Smooth muscle cell (in vitro differentiated cells): ENCODE results near the gene ATAD1. TPM values are rescaled to one million over a fixed set of nuclear protein-coding genes. Genes with fewer than 3 reads are reported as not detected.

Source experiments
- DNase-seq: peaks from one replicate; lab custom pipeline; 2025; ENCODE audit not compliant: unreplicated experiment; lab: John Stamatoyannopoulos, UW
- H2AFZ ChIP-seq: fragments of 200-600 bp; sonication (generic); 2 replicates; pipeline ENCODE4 v1.6.0; 2016; ENCODE audit warnings: antibody characterized with exemption, low read depth, mild to moderate bottlenecking
- H3F3A ChIP-seq: fragments of 200-600 bp; sonication (generic); 2 replicates; pipeline ENCODE4 v1.6.0; 2017; ENCODE audit warnings: antibody characterized with exemption, low read depth
- H3K27ac ChIP-seq: fragments of 200-600 bp; sonication (generic); 2 replicates; pipeline ENCODE4 v1.5.1; 2016; ENCODE audit warnings: low read depth, mild to moderate bottlenecking
- H3K27me3 ChIP-seq: fragments of 200-600 bp; sonication (generic); 2 replicates; pipeline ENCODE4 v1.6.1; 2016; ENCODE audit warnings: low read depth, mild to moderate bottlenecking
- H3K36me3 ChIP-seq: fragments of 200-600 bp; sonication (generic); 2 replicates; pipeline ENCODE4 v1.5.1; 2016; ENCODE audit warnings: low read depth
- H3K4me1 ChIP-seq: fragments of 200-600 bp; sonication (generic); 2 replicates; pipeline ENCODE4 v1.5.1; 2016; ENCODE audit warnings: low read depth
- H3K4me2 ChIP-seq: fragments of 200-600 bp; sonication (generic); 2 replicates; pipeline ENCODE4 v1.6.0; 2016; ENCODE audit warnings: mild to moderate bottlenecking
- H3K4me3 ChIP-seq: fragments of 200-600 bp; sonication (generic); 2 replicates; pipeline ENCODE4 v1.5.1; 2016; ENCODE audit warnings: mild to moderate bottlenecking
- H3K79me2 ChIP-seq: fragments of 200-600 bp; sonication (generic); 2 replicates; pipeline ENCODE4 v1.6.0; 2016; ENCODE audit warnings: low read depth, mild to moderate bottlenecking
- H3K9ac ChIP-seq: fragments of 200-600 bp; sonication (generic); 2 replicates; pipeline ENCODE4 v1.6.0; 2016; ENCODE audit warnings: low read depth
- H3K9me3 ChIP-seq: fragments of 200-600 bp; sonication (generic); replicated peaks from 2 replicates; pipeline ENCODE4 v1.5.1; 2016; ENCODE audit warnings: low read depth
- H4K20me1 ChIP-seq: fragments of 200-600 bp; sonication (generic); 2 replicates; pipeline ENCODE4 v1.6.0; 2016; ENCODE audit warnings: low read depth
- CTCF ChIP-seq: fragments of 200-600 bp; sonication (generic); IDR thresholded peaks from 2 replicates; pipeline ENCODE4 v1.5.1; 2017; ENCODE audit warnings: borderline replicate concordance, mild to moderate bottlenecking, antibody characterized with exemption; ENCODE audit not compliant: insufficient read depth, poor library complexity, severe bottlenecking
- WGBS: methylation state at CpG from one replicate; pipeline ENCODE4 v1.1.7; 2016; ENCODE audit warnings: low lambda C conversion rate; 5-methylcytosine and 5-hydroxymethylcytosine counted together
- polyA plus RNA-seq: library from polyadenylated mRNA; unstranded; fragments of >200 nt; fragmentation: Nextera tagmentation; extraction: Ambion mirVana; gene quantifications from 2 replicates; pipeline ENCODE4 v1.2.1, GENCODE V29; 2016
- total RNA-seq: library from RNA; depleted of rRNA; stranded (reverse); fragments of >200 nt; gene quantifications from 2 replicates; pipeline ENCODE4 v1.2.3, GENCODE V29; 2014

The ATAD1 gene
- total and polyA plus RNA-seq, 2 experiments from 2014 or later: 38.1 to 71.8 TPM

GRCh38 chr10:87782721-87783120, 35.3 kb downstream of the ATAD1 start:
- peaks cover 14% of the 10 kb centered on the region for H3K79me2 ChIP-seq
- no peak overlapping the region for H3K9ac ChIP-seq
- DNase-seq: no peak
- H3K27me3 ChIP-seq: no peaks in the 10 kb centered on the region
- no peak overlapping the region for H3K4me3 ChIP-seq
- no peak for TF ChIP-seq CTCF
- no peaks in the 10 kb centered on the region for H3K4me1 ChIP-seq
- H3K4me2 ChIP-seq: no peak overlapping the region
- no peak overlapping the region for H2AFZ ChIP-seq
- H3F3A ChIP-seq: no peaks in the 10 kb centered on the region
- peaks cover 23% of the 10 kb centered on the region for H3K36me3 ChIP-seq
- H3K9me3 ChIP-seq: no peaks in the 10 kb centered on the region
- no peak overlapping the region for H3K27ac ChIP-seq
- WGBS: 98% methylated on average over 6 of the region's 6 CpGs
- H4K20me1 ChIP-seq: peaks cover 25% of the 10 kb centered on the region

GRCh38 chr10:87781545-87781944, 36.5 kb downstream of the ATAD1 start:
- H3F3A ChIP-seq: no peaks in the 10 kb centered on the region
- 93% methylated on average over 2 of the region's 2 CpGs for WGBS
- DNase-seq: no peak
- peaks cover 25% of the 10 kb centered on the region for H4K20me1 ChIP-seq
- H3K27ac ChIP-seq: no peak overlapping the region
- peaks cover 14% of the 10 kb centered on the region for H3K79me2 ChIP-seq
- no peak overlapping the region for H2AFZ ChIP-seq
- H3K9ac ChIP-seq: no peak overlapping the region
- no peaks in the 10 kb centered on the region for H3K9me3 ChIP-seq
- no peaks in the 10 kb centered on the region for H3K4me1 ChIP-seq
- H3K4me3 ChIP-seq: no peak overlapping the region
- no peak overlapping the region for H3K4me2 ChIP-seq
- TF ChIP-seq CTCF: no peak
- peaks cover 23% of the 10 kb centered on the region for H3K36me3 ChIP-seq
- no peaks in the 10 kb centered on the region for H3K27me3 ChIP-seq

GRCh38 chr10:87776328-87776727, 41.7 kb downstream of the ATAD1 start:
- no peak overlapping the region for H2AFZ ChIP-seq
- no peaks in the 10 kb centered on the region for H3K27me3 ChIP-seq
- no peaks in the 10 kb centered on the region for H3K9me3 ChIP-seq
- H4K20me1 ChIP-seq: peaks cover 16% of the 10 kb centered on the region
- peaks cover 5% of the 10 kb centered on the region for H3K79me2 ChIP-seq
- no peak for DNase-seq
- no peaks in the 10 kb centered on the region for H3K4me1 ChIP-seq
- WGBS: 97% methylated on average over 6 of the region's 6 CpGs
- H3K4me2 ChIP-seq: no peak overlapping the region
- no peak overlapping the region for H3K27ac ChIP-seq
- H3K36me3 ChIP-seq: peaks cover 11% of the 10 kb centered on the region
- no peak for TF ChIP-seq CTCF
- no peak overlapping the region for H3K9ac ChIP-seq
- peaks cover 8% of the 10 kb centered on the region for H3F3A ChIP-seq
- H3K4me3 ChIP-seq: no peak overlapping the region

GRCh38 chr10:87775766-87776165, 42.3 kb downstream of the ATAD1 start:
- no peak for TF ChIP-seq CTCF

More at GRCh38 chr10:87775766-87776165, 42.3 kb downstream of the ATAD1 start:
- H3K27ac ChIP-seq: peak overlapping the region; percentile 44
- 71% methylated on average over 4 of the region's 4 CpGs for WGBS
- peak overlapping the region; percentile 19 for H3K4me2 ChIP-seq
- peaks cover 11% of the 10 kb centered on the region for H3K36me3 ChIP-seq
- H3K9ac ChIP-seq: no peak overlapping the region
- H3F3A ChIP-seq: peaks cover 8% of the 10 kb centered on the region
- H2AFZ ChIP-seq: no peak overlapping the region
- H3K9me3 ChIP-seq: no peaks in the 10 kb centered on the region
- no peak for DNase-seq
- peaks cover 3% of the 10 kb centered on the region for H3K79me2 ChIP-seq
- peaks cover 16% of the 10 kb centered on the region for H4K20me1 ChIP-seq
- no peak overlapping the region for H3K4me3 ChIP-seq
- H3K4me1 ChIP-seq: no peaks in the 10 kb centered on the region
- H3K27me3 ChIP-seq: no peaks in the 10 kb centered on the region
